ENCODE results near the gene FXN.

- TF ChIP-seq CTCF (IDR thresholded peaks at IDR 0.05) (no peak), POLR2AphosphoS5 (IDR thresholded peaks at IDR 0.05) (no peak), POLR2A (IDR thresholded peaks at IDR 0.05) (no peak)
Observed at GRCh38 chr9:69012696-69013381, 22.7 kb upstream of the FXN start.

Measured in breast epithelium (tissue), 3 donors.